Measurements from ENCODE around the gene KRCC1. TPM values are rescaled to one million over a fixed set of nuclear protein-coding genes. Genes with fewer than 3 reads are reported as not detected.

Gene KRCC1
- polyA plus RNA-seq, 1 donor from 2014 or later: 26.6 TPM

DNA sequence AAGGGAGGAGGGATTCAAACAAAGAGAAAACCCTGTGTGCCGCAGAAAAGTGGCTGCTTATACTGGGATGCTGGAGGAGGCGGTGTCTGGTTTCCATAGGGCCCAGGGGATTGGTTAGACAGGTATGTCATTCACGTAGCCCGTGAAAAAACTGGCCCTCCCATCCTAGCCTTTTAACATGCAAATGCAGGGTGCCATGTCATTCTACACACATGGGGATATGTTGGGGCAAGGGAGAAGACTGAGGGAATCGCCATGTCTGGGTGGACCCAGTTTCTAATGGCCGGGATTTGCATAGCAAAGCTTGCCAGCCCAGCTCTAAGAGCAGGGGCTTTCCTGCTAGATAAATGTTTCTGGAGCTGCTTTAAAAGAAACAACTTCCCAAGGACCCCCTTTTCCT, 31.1 kb downstream of the KRCC1 start:
- Histone ChIP-seq H3K79me2 (replicated peaks; ENCODE audit: insufficient read depth, low read length) (no peaks in the 10 kb centered on the region), H3K9me3 (ENCODE audit: low read length) (no peaks in the 10 kb centered on the region), H4K20me1 (ENCODE audit: insufficient read depth) (no peaks in the 10 kb centered on the region), H3F3A (ENCODE audit: insufficient read depth, low read length, poor library complexity, severe bottlenecking) (no peaks in the 10 kb centered on the region), H3K9me2 (ENCODE audit: insufficient read depth, low read length) (no peaks in the 10 kb centered on the region), H3K27ac (ENCODE audit: low read length) (no peak overlapping the region), H2AFZ (ENCODE audit: low read depth, low read length) (no peak overlapping the region), H3K4me3 (ENCODE audit: low read length) (no peak overlapping the region), H3K27me3 (ENCODE audit: insufficient read depth, low read depth, low read length) (no peaks in the 10 kb centered on the region), H3K36me3 (ENCODE audit: insufficient read depth, low read length) (no peaks in the 10 kb centered on the region), H3K9ac (ENCODE audit: low read length) (no peak overlapping the region), H3K4me2 (ENCODE audit: low read length) (no peak overlapping the region)
- TF ChIP-seq RAD21 (conservative IDR thresholded peaks at IDR 0.05) (no peak), TAF1 (IDR thresholded peaks at IDR 0.05; ENCODE audit: low read depth) (no peak)
- TF ChIP-seq, protein P1, sequence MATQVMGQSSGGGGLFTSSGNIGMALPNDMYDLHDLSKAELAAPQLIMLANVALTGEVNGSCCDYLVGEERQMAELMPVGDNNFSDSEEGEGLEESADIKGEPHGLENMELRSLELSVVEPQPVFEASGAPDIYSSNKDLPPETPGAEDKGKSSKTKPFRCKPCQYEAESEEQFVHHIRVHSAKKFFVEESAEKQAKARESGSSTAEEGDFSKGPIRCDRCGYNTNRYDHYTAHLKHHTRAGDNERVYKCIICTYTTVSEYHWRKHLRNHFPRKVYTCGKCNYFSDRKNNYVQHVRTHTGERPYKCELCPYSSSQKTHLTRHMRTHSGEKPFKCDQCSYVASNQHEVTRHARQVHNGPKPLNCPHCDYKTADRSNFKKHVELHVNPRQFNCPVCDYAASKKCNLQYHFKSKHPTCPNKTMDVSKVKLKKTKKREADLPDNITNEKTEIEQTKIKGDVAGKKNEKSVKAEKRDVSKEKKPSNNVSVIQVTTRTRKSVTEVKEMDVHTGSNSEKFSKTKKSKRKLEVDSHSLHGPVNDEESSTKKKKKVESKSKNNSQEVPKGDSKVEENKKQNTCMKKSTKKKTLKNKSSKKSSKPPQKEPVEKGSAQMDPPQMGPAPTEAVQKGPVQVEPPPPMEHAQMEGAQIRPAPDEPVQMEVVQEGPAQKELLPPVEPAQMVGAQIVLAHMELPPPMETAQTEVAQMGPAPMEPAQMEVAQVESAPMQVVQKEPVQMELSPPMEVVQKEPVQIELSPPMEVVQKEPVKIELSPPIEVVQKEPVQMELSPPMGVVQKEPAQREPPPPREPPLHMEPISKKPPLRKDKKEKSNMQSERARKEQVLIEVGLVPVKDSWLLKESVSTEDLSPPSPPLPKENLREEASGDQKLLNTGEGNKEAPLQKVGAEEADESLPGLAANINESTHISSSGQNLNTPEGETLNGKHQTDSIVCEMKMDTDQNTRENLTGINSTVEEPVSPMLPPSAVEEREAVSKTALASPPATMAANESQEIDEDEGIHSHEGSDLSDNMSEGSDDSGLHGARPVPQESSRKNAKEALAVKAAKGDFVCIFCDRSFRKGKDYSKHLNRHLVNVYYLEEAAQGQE (IDR thresholded peaks at IDR 0.05; ENCODE audit: borderline replicate concordance): no peak
- TF ChIP-seq, protein P2, sequence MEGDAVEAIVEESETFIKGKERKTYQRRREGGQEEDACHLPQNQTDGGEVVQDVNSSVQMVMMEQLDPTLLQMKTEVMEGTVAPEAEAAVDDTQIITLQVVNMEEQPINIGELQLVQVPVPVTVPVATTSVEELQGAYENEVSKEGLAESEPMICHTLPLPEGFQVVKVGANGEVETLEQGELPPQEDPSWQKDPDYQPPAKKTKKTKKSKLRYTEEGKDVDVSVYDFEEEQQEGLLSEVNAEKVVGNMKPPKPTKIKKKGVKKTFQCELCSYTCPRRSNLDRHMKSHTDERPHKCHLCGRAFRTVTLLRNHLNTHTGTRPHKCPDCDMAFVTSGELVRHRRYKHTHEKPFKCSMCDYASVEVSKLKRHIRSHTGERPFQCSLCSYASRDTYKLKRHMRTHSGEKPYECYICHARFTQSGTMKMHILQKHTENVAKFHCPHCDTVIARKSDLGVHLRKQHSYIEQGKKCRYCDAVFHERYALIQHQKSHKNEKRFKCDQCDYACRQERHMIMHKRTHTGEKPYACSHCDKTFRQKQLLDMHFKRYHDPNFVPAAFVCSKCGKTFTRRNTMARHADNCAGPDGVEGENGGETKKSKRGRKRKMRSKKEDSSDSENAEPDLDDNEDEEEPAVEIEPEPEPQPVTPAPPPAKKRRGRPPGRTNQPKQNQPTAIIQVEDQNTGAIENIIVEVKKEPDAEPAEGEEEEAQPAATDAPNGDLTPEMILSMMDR (IDR thresholded peaks at IDR 0.05; ENCODE audit: poor library complexity, severe bottlenecking): no peak

DNA sequence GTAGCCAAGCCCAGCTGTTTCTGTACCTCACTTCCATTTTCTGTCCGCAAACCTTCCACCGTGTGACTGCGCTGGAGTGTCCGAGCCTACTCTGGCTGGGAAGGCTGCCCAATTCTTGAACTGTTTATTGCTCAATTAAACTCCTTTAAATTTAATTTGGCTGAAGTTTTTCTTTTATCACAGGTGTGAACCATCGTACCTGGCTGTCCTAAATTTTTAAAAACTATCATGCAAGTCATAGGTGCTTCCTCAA, 33.0 kb downstream of the KRCC1 start:
- Histone ChIP-seq H3K27me3 (ENCODE audit: insufficient read depth, low read depth, low read length) (no peaks in the 10 kb centered on the region), H3F3A (ENCODE audit: insufficient read depth, low read length, poor library complexity, severe bottlenecking) (no peaks in the 10 kb centered on the region), H3K36me3 (ENCODE audit: insufficient read depth, low read length) (no peaks in the 10 kb centered on the region), H4K20me1 (ENCODE audit: insufficient read depth) (no peaks in the 10 kb centered on the region), H3K4me3 (ENCODE audit: low read length) (no peak overlapping the region), H3K79me2 (replicated peaks; ENCODE audit: insufficient read depth, low read length) (no peaks in the 10 kb centered on the region), H3K4me2 (ENCODE audit: low read length) (no peak overlapping the region), H3K27ac (ENCODE audit: low read length) (no peak overlapping the region), H2AFZ (ENCODE audit: low read depth, low read length) (no peak overlapping the region), H3K9me2 (ENCODE audit: insufficient read depth, low read length) (no peaks in the 10 kb centered on the region), H3K9me3 (ENCODE audit: low read length) (no peaks in the 10 kb centered on the region), H3K9ac (ENCODE audit: low read length) (no peak overlapping the region)
- TF ChIP-seq EZH2 (IDR thresholded peaks at IDR 0.05; ENCODE audit: borderline replicate concordance, insufficient read depth, low read length, poor library complexity, severe bottlenecking): no peak
- TF ChIP-seq SMC3 (conservative IDR thresholded peaks at IDR 0.05; ENCODE audit: poor library complexity): no peak
- TF ChIP-seq, protein P1 (IDR thresholded peaks at IDR 0.05; ENCODE audit: borderline replicate concordance): no peak
